ENCODE measurements around the gene TMEM92.

TMEM92 gene

DNA sequence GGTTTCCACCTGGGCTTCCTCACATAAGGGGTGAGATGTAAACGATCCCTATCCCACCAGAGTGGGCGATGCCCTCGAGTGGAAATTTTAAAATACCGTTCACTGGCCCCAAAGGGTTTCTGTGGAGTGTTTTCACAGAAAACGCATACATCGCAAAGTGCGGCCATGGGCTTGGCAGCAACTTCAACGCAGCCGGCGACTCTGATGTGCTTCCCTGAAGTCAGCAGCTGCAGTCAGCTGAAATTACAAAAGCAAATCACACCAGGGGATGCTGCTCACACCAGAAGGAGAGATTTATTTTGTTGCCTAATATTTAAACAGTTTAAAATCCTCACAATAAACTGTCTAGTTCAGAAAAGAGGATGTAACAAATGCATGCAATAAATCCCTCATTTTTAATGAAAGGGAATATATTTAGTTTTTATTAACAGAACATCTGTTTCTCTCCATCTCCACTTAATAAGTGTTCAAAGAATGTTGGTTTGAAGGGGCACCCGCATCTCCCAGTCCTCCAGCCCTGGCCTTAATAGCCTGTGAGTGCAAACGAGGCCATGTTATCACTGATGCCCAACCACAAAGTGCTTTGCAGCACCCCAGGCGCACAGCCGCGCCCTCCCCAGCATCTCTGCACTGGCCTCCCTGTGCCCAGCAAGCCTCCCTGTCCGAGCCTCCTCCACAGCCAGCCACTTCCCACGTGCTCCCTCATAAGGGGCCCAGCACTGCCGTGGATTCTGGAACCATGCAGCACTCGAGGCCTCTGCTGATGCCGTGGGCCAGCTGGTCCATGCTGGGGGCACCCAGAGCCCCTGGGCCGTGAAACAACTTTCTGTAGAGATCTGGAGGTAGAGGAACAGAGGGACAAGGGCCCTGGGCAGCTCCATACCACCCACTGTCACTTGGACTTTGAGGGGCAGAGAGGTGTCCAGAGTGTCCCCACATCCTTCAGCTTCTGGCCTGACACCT is 54.4 kb downstream of the TMEM92 start:
- no peak for DNase-seq (ENCODE audit: low spot score)

DNA sequence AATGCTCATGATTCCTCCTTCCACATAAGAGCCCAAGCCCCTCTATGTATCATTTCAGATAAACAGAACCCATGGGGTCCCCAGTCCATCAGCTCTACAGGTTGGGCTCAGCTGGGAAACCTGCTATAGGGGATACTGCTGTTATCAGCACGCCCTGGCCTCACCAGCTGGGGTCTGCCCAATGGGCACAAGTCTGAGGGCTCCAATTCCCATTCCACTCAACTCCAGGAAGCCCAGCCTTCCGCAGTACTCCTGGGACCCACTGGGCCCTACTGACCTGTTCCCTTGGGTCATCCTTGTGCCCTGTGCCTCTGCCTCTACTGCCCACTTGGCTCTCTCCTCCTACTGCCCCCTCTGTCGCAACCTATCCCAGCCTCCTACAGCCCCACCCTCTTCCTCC is 55.5 kb downstream of the TMEM92 start:
- DNase-seq (ENCODE audit: low spot score), result no peak

DNA sequence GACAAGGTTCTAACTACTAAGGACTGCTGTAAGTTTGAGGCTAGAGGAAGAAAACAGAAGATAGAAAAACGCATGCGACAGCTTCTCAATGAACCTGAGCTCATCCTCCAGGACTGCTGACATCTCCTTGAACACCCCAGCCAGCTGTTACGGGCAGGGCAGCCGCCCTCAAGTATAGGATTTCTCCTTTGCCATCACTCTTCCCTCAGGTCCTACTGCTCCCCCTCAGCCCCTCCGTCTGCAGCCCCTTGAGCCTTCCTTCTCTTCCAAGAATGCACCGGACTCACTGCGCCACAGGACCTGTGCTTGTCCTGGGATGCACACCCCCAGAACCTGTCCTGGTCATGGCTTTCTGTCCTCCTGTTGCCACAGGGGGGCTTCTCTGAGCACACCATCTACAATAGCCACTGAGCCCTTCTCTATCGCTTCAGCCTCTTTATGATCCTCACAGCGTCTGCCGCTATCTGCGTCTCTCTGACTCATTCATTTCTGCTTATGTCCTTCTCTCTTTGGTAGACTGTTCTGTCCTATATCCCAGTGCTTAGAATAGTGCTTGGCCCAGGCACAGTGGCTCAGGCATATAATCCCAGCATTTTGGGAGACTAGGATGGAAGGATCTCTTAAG is 56.0 kb downstream of the TMEM92 start:
- no peak for DNase-seq (ENCODE audit: low spot score)

Small RNA genes within 50 kb of the gene (small RNA-seq; reads per million reads assigned to genes)
- gene SUMO2P7, result 0 reads per million in 2 experiments

Measured in SK-N-DZ (cell line).